GM20000 (cell line): Measurements from ENCODE around the gene LENEP.
"Not testable (repeated sequence)": the region's sequence is repeated elsewhere in the genome, so short reads cannot be mapped to it uniquely, and the experiment has no call there.

Experiments
- DNase-seq: peaks from one replicate; pipeline ENCODE4 v3.0.0; 2012; ENCODE audit warnings: low spot score
- CTCF ChIP-seq: IDR thresholded peaks from 2 replicates; pipeline ENCODE4 v1.5.1; 2012; ENCODE audit warnings: mild to moderate bottlenecking, control low read depth; ENCODE audit errors: extremely low read depth, missing control alignments

Gene LENEP

GRCh38 chr1:154990276-154990675 lies 3.1 kb upstream of the LENEP start:
- no peak for DNase-seq
- TF ChIP-seq CTCF, result no peak

DNA sequence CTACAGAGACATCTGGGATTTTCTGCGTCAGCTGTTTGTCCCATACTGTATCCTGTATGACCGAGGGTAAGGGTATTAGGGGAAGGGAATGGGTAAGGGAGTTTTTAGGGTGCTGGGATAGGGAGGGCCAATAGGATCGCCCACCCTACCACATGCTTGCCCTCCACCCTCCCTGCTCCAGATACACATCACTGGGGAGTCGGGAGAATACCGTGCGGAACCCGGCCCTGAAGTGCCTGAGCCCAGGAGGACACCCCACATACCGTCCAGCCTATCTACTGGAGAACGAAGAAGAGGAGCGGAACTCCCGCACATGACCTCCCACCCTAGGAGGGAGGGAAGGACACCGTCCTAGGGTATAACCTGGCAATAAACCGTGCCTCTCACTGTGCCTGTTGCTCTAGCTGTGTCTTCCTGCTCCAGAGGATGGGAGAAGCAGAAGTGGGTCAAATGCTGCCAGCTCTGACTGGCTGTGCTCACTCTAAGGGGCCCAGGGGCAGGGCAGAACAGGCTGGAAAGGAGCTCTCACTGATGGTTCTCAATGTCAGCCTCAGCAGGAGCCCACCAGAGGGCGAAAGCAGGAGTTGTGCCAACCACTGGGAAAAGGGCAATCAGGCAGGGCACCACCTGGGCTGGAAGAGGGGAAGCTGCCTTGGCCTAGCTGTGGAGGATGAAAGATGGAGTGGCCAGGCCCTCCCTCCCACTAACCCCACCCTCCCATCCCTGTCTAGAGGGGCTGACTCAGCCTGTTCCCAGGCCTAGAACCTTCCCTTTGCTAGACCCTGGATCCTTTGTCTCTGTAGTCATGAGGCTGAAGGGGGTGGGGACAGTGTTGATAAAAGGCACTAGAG lies 440 bp upstream of the LENEP start:
- DNase-seq, result no peak
- no peak for TF ChIP-seq CTCF

GRCh38 chr1:154994269-154994587 lies 842 bp downstream of the LENEP start:
- no peak for DNase-seq
- TF ChIP-seq CTCF, result no peak

DNA sequence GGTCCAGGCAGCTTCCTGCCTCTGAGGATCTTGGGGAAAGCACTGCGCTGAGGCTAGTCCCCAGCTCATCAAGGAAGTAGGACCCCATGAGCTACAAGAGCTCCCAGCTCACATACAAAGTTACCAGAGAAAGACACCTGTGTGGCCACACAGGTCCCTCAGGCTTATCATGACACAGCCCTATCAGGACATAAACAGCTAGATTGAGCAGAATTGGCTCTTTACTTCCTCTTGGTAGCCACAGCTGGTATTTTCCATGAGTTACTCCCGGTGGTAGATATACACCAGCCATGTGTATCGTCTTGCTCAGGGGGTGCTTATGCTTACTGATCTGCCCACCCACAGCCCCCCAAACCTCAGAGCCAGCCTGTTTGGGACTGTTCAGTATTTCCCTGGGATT lies 1.2 kb downstream of the LENEP start:
- DNase-seq, result no peak

DNA sequence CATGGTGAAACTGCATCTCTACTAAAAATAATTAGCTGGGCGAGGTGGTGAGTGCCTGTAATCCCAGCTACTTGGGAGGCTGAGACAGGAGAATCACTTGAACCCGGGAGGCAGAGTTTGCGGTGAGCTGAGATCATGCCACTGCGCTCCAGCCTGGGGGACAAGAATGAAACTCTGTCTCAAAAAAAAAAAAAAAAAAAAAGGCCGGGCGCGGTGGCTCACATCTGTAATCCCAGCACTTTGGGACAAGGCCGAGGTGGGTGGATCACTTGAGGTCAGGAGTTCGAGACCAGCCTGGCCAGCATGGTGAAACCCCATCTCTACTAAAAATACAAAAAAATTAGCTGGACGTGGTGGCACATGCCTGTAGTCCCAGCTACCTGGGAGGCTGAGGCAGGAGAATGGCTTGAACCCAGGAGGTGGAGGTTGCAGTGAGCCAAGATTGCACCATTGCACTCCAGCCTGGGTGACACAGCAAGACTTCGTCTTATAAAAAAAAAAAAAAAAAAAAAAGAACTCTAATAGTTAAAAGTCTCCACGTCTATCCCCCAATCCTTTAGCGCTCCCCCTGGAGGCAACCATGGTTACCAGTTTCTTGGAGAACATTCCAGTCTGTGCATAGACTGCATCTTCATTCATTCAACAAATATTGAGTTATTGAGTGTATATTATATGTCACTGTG lies 2.1 kb downstream of the LENEP start:
- DNase-seq, result not testable (repeated sequence)

More for the DNA sequence above, 1.2 kb downstream of the LENEP start:
- TF ChIP-seq CTCF, result no peak

GRCh38 chr1:154996966-154997701 lies 3.7 kb downstream of the LENEP start:
- DNase-seq, result no peak
- no peak for TF ChIP-seq CTCF

GRCh38 chr1:154998201-154998780 lies 4.9 kb downstream of the LENEP start:
- DNase-seq, result no peak
- peak; percentile 7 for TF ChIP-seq CTCF
